ENCODE measurements around the gene ACTA2.

- TF ChIP-seq, protein P1, sequence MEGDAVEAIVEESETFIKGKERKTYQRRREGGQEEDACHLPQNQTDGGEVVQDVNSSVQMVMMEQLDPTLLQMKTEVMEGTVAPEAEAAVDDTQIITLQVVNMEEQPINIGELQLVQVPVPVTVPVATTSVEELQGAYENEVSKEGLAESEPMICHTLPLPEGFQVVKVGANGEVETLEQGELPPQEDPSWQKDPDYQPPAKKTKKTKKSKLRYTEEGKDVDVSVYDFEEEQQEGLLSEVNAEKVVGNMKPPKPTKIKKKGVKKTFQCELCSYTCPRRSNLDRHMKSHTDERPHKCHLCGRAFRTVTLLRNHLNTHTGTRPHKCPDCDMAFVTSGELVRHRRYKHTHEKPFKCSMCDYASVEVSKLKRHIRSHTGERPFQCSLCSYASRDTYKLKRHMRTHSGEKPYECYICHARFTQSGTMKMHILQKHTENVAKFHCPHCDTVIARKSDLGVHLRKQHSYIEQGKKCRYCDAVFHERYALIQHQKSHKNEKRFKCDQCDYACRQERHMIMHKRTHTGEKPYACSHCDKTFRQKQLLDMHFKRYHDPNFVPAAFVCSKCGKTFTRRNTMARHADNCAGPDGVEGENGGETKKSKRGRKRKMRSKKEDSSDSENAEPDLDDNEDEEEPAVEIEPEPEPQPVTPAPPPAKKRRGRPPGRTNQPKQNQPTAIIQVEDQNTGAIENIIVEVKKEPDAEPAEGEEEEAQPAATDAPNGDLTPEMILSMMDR (IDR thresholded peaks at IDR 0.05) = no peak
- peak; percentile 24 for TF ChIP-seq POLR2A (IDR thresholded peaks at IDR 0.05)
Observed at GRCh38 chr10:88952647-88953111, at the start of gene ACTA2.
